GM18499 (cell line): Measurements from ENCODE around the gene GCK.
A peak's percentile ranks its signal among the peaks of the same experiment; 100 is the strongest.

ENCODE experiments used
- ATAC-seq: cut with Tn5 transposase; IDR thresholded peaks from one replicate; pipeline ENCODE4 v1.9.1; 2021; ENCODE audit warnings: moderate number of reproducible peaks; ENCODE audit not compliant: insufficient read depth, unreplicated experiment

GCK gene

DNA sequence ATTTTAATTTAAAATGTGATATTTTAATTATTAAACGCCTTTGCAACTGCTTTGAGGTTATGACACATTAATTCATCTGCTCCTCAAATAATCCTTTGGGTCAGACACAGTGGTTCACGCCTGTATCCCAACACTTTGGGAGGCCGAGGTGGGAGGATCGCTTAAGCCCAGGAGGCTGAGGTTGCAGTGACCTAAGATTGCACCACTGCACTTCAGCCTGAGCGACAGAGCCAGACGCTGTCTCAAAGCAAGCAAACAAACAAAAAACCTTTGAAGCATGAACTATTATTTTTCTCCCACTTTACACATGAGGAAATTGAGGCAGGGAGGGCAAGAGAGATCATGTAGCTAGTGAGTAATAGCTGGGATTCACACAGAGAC, 64.4 kb downstream of the GCK start:
- no peak for ATAC-seq

DNA sequence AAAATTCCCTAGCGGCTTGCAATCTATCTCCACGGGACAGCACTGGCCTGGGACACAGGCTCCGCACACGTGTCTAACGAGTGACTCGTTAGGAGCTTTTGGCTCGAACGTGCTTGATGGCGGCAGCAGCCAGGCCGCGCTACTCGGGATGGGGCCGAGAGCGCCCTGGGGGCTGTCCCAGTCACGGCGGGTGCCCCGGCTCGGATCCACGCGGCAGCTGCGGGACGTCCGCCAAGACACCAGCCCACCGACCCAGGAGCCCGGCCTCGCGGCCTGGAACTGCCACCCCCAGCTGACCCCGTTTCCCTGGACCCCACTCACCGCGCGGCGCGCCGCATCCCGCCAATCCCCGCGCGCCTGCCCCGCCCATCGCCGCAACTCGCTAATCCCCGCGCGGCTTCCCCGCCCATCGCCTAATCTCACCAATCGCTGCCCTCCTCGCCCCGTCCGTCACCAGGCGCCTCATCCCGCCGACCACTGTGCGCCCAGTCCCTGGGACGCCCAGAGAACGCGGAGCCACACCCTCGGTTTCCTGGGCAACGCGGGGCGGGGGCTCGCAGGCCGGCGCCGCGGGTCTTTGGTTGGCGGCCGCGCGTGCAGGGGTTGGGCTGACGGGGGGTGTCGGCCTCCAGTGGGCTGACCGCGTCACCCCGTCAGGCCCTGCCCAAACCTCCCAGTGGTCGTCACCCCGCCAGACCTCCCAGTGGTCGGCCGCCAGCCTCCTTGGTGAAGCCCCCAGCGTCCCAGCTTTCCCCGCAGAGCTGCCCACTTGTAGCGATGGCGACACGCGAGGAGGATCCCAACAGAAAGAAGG, 65.8 kb downstream of the GCK start, which contains the start of gene POLD2:
Gene POLD2 (minus strand): TSS at position 359 of the 814 bp plus-strand sequence. CDS start 1,495 bp downstream, outside the sequence.
- ATAC-seq = peak; percentile 93

DNA sequence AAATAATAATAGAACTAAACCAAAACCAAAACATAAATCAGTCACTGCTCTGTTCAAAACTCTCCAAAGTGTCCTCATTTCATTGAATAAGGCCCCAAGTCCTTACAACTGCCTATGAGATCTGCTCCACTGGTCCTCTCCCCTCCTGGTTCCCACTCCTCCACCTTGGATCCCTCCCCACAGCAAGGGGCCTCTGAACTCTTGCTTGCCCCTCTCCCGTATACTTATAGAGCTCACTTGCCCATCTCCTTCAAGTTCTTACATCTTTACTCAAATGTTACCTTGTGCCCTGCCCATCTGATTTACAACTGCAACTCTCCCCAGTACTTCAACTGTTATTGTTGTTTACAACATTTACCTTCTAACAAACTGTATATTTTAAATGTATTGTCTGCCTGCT, 66.7 kb downstream of the GCK start:
- no peak for ATAC-seq

GRCh38 chr7:44121761-44122420, 67.3 kb downstream of the GCK start:
- ATAC-seq = no peak

DNA sequence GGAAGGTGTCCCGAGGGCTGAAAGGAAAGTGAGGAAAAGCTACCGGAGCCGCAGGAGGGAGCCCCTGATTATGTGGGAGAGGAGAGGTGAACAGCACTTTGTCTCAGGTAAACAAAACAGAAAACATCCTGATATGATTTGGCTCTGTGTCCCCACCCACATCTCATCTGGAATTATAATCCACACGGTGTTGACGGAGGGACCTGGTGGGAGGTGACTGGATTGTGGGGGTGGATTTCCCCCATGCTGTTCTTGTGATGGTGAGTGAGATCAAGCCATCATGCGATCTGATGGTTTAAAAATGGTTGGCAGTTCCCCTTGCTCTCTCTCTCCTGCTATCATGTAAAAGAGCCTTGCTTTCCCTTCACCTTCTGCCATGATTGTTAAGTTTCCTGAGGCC, 68.8 kb downstream of the GCK start:
- no peak for ATAC-seq

DNA sequence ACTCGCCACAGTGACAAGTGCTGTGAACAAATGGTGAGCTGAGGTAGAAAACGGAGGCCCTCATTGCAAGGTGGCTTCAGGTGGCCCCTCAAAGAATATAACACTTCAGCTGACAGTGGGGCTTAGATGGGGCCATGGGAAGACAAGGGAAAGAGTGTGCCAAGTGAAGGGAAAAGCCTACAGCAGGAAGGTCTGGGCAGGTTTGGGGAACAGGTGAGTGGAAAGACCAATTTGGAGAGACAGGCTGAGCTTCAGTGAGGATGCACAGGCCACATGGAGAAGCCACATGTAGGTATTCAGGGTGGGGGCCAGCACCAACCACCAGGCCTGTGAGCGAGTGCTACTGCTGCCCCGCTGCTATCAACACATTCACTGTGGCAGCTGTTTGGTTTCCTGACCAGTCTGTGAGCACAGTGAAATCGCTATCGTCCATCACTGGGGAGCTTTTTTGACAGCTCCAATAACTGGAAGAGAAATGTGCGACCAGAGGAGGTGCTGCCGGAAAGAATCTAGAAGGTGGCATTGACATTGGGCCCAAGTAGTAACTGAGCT, 69.3 kb downstream of the GCK start:
- no peak for ATAC-seq

DNA sequence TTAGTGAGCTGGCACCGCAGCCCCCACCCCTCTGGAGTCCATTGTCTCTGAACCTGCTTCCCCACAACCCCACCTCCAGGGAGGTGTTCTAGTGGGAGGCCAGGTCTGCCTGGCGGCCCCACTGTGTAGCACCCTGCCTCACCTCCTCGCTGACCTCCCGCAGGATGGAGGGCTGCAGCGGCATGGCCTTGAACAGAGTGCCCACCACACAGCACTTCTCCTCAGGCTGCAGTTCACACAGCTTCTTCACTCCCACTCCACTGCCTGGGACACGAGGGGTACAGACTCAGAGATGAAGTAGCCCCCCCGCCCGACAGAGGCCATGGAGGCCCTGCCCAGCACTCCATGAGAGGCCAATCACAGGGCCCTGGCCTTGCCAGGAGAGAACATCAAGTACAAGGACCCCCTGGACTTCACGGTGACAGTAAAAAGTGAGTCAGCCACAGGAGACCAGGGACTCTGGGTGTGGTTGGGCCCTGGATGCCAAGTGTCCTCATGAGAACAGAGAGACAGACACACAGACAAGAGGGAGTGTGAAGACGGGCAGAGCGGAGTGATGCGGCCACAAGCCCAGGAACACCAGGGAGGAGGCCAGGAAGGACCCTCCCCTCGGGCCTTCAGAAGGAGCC, 71.3 kb downstream of the GCK start:
- ATAC-seq = no peak

DNA sequence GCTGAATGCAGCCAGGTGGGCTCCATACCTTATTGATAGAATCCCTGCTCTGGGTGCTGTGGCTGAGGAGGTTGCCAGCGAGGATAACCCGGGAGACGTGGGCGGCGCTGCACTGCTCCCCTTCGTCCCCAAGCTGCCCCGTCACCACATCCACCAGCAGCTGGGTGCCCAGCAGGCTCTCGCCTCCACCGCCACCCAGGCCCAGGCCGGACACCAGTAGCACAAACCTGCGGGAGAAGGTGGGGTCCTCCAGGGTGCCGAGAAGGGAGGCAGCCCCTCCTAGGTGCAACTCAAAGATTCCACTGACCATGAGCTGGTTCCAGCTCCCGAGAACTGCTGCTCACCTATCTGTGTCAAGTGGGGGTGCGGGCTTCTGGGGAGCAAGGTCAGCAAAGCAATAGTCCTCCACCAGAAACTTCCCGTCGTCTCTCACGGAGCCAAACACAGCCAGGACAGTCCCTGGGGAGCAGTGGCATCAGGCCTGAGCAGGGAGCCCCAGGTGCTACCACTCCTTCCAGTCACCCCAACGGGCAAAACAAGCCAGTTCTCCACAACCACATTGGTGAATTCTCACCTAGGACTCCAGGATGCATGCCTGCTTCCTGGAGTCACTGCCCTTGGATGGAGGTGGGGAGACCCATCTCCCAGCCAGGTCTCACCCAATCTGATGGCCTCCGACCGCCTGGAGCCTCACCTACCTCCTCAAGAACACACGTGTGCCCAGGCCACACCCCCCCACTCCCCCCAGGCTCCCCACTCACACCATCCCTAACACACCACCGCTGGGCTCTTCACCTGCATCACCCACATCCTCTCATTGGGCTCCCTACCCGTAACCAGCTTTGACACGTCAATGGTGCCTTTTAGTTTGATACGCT, 72.2 kb downstream of the GCK start:
- ATAC-seq = no peak

DNA sequence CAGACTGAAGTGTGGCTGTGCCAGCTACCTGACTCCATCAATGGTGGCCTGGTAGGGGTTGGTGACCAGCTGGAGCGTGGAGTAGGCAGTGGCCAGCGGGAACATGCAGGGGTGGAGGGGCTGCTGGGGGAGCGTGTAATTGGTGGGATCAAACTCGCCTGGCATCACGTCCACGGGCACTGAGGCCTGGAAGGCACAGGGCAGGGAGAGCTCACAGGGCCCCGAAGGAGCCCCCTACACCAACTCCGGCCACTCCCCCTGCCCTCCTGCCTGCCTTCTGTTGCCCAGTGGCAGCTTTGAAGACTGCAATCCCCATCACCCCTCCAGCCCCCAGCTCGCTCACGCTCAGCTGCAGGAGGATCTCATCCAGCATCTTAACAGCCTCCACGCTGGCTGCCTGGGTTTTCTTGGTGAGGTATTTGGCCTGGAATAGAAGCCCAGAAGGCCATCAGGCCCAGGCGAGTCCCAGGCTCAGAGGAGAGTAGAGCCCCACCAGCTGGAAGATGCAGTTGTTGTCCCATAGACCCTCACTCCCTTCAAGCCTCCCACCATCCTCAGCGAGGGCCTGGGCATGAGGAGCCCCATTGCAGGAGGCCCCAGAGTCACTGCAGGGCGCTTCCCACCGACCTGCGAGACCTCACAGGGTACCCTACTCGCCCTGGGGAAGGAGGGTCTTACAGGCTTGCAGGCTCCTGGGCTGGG, 73.0 kb downstream of the GCK start:
- ATAC-seq = no peak

DNA sequence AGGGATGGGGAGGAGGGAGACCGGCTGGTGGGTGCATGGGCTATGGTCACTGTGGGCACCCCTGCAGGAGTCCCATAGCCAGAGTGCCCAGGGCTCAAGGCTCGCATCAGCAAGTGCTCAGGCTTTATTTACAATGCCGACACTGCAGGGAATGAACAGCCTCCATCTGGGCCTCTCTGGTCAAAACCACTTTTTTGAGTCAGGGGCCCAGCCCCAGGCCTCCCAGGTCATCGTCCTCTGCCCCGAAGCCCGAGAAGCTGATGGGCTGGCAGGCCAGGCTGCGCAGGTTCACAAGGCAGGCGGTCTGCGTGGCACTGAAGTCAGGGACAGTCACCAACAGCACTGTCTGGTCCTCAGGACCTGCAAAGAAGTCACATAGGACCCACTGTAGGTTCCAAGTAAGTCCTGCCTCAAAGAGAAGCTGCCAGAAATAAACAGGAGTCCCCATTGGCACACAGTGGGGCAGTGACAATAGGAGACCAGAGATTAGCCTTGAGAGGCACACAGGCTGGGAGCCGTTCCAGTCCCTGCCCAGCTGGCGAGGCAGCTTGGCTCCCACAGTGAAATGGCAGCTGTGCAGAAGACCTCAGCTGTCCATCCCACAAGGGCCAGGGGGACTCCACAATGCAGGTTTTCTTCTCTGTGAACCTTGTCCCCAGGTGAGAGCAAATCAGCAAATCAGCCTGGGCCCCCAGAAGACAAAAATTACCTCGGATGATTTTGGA, 74.5 kb downstream of the GCK start:
- ATAC-seq = no peak

DNA sequence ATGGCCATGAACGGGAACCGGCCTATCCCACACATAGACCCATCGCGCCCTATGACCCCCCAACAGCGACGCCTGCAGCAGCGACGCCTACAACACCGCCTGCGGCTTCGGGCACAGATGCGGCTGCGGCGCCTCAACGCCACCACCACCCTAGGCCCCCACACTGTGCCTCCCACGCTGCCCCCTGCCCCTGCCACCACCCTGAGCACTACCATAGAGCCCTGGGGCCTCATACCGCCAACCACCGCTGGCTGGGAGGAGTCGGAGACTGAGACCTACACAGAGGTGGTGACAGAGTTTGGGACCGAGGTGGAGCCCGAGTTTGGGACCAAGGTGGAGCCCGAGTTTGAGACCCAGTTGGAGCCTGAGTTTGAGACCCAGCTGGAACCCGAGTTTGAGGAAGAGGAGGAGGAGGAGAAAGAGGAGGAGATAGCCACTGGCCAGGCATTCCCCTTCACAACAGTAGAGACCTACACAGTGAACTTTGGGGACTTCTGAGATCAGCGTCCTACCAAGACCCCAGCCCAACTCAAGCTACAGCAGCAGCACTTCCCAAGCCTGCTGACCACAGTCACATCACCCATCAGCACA, 75.4 kb downstream of the GCK start:
- no peak for ATAC-seq

DNA sequence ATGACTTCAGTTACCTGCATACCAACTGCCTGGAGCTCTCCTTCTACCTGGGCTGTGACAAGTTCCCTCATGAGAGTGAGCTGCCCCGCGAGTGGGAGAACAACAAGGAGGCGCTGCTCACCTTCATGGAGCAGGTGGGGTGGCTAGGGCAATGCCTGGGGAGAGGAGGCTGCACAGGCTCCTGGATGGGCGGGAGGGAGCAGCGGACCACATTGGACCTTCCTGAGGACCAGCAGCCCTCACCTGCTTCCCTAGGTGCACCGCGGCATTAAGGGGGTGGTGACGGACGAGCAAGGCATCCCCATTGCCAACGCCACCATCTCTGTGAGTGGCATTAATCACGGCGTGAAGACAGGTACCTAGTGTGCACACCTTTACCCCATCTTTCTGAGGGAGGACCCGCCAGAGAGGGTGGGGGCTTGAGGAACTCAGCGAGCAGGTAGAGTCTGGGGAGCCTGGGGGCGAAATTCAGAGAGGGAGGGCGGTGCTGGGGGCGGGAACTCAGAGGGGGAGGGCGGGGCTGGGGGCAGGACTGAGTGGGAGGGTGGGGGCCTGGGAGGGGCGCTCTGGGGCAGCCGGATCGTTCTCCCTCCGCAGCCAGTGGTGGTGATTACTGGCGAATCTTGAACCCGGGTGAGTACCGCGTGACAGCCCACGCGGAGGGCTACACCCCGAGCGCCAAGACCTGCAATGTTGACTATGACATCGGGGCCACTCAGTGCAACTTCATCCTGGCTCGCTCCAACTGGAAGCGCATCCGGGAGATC, 76.1 kb downstream of the GCK start:
- no peak for ATAC-seq

GRCh38 chr7:44112231-44112996, 76.8 kb downstream of the GCK start:
- no peak for ATAC-seq

GRCh38 chr7:44111761-44112160, 77.5 kb downstream of the GCK start:
- ATAC-seq = no peak

GRCh38 chr7:44110719-44111635, 78.3 kb downstream of the GCK start:
- no peak for ATAC-seq

DNA sequence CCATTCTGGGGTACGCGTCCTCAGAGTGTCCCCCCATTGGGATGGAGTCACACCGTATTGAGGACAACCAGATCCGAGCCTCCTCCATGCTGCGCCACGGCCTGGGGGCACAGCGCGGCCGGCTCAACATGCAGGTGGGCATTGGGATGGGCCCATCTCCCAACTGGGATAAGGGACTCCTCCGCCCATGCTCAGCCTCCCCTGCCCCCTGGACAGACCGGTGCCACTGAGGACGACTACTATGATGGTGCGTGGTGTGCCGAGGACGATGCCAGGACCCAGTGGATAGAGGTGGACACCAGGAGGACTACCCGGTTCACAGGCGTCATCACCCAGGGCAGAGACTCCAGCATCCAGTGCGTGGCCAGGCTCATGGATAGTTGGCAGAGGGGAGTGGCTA, 79.2 kb downstream of the GCK start:
- ATAC-seq = no peak
